Measurements from ENCODE around the gene CD276.

The CD276 gene

GRCh38 chr15:73696641-73697001 is 12.4 kb downstream of the CD276 start:
- no peak for TF ChIP-seq EZH2phosphoT487 (IDR thresholded peaks at IDR 0.05; ENCODE audit: borderline replicate concordance, low read length)
- TF ChIP-seq CTCF (IDR thresholded peaks at IDR 0.05; ENCODE audit: low read depth, low read length, poor library complexity, severe bottlenecking), result no peak
- peaks cover 8% of the 10 kb centered on the region for H3K4me1 ChIP-seq (ENCODE audit: control insufficient read depth, low read length)
- peaks cover 37% of the 10 kb centered on the region for H3K27me3 ChIP-seq (ENCODE audit: control insufficient read depth, low read length)
- peaks cover 3% of the 10 kb centered on the region; the same call in 1 of the 2 replicates for H4K20me1 ChIP-seq (ENCODE audit: control insufficient read depth, insufficient read depth, low read depth, low read length)
- H3K9me2 ChIP-seq (replicated peaks; ENCODE audit: control insufficient read depth, low read length), result no peaks in the 10 kb centered on the region
- no peaks in the 10 kb centered on the region for H3K9me3 ChIP-seq (ENCODE audit: control insufficient read depth, insufficient read depth, low read length)
- no peaks in the 10 kb centered on the region for H3K79me2 ChIP-seq (ENCODE audit: control insufficient read depth, low read length)
- H3F3A ChIP-seq (ENCODE audit: control insufficient read depth, insufficient read depth), result no peaks in the 10 kb centered on the region
- no peak overlapping the region for H3K4me3 ChIP-seq (ENCODE audit: low read length)
- H3K36me3 ChIP-seq (ENCODE audit: control insufficient read depth, low read length), result no peaks in the 10 kb centered on the region
- no peak overlapping the region for H3K27ac ChIP-seq (ENCODE audit: low read depth, low read length)
- no peak overlapping the region for H3K4me2 ChIP-seq (ENCODE audit: low read length)

DNA sequence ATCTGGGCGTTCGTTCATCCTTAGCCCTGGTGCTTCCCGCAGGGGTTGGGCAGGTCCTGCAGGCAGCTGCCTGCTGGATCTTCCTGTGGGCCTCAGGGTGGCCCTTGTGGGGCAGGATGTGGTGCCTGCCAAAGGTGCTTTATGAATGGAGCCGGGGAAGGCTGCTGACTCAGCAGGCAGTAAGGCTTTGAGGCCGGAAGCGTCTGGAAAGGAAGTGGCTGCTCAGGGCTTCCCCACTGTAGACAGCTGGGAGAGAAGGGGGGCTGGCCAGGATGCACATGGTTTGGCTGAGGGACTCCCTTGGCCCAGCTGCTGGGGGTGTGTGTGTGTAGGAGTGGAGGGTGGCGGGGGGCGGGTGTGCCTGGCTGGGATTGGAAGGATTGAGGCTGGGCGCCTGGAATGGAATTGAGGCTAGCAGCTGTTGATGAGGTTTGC is 12.9 kb downstream of the CD276 start:
- H3K4me2 ChIP-seq (ENCODE audit: low read length), result 0 out of 2 replicates have a peak overlapping the region, but pooled peaks have one; percentile 30
- H3K4me1 ChIP-seq (ENCODE audit: control insufficient read depth, low read length), result peaks cover 8% of the 10 kb centered on the region
- no peak overlapping the region for H3K27ac ChIP-seq (ENCODE audit: low read depth, low read length)
- TF ChIP-seq CTCF (IDR thresholded peaks at IDR 0.05; ENCODE audit: low read depth, low read length, poor library complexity, severe bottlenecking), result no peak
- no peaks in the 10 kb centered on the region for H3K36me3 ChIP-seq (ENCODE audit: control insufficient read depth, low read length)
- H3F3A ChIP-seq (ENCODE audit: control insufficient read depth, insufficient read depth), result no peaks in the 10 kb centered on the region
- H3K9me3 ChIP-seq (ENCODE audit: control insufficient read depth, insufficient read depth, low read length), result no peaks in the 10 kb centered on the region
- H3K4me3 ChIP-seq (ENCODE audit: low read length), result no peak overlapping the region
- H3K79me2 ChIP-seq (ENCODE audit: control insufficient read depth, low read length), result no peaks in the 10 kb centered on the region
- peaks cover 35% of the 10 kb centered on the region for H3K27me3 ChIP-seq (ENCODE audit: control insufficient read depth, low read length)
- H4K20me1 ChIP-seq (ENCODE audit: control insufficient read depth, insufficient read depth, low read depth, low read length), result peaks cover 3% of the 10 kb centered on the region; the same call in 1 of the 2 replicates
- H3K9me2 ChIP-seq (replicated peaks; ENCODE audit: control insufficient read depth, low read length), result no peaks in the 10 kb centered on the region

- H3K9me3 ChIP-seq (ENCODE audit: control insufficient read depth, insufficient read depth, low read length), result no peaks in the 10 kb centered on the region
- peaks cover 17% of the 10 kb centered on the region; the same call in 1 of the 2 replicates for H3K27me3 ChIP-seq (ENCODE audit: control insufficient read depth, low read length)
- H3K4me2 ChIP-seq (ENCODE audit: low read length), result no peak overlapping the region
- no peaks in the 10 kb centered on the region for H3F3A ChIP-seq (ENCODE audit: control insufficient read depth, insufficient read depth)
- H3K9me2 ChIP-seq (replicated peaks; ENCODE audit: control insufficient read depth, low read length), result no peaks in the 10 kb centered on the region
- H3K4me1 ChIP-seq (ENCODE audit: control insufficient read depth, low read length), result peaks cover 8% of the 10 kb centered on the region
- no peak for TF ChIP-seq CTCF (IDR thresholded peaks at IDR 0.05; ENCODE audit: low read depth, low read length, poor library complexity, severe bottlenecking)
- no peak for TF ChIP-seq EZH2phosphoT487 (IDR thresholded peaks at IDR 0.05; ENCODE audit: borderline replicate concordance, low read length)
- H3K36me3 ChIP-seq (ENCODE audit: control insufficient read depth, low read length), result no peaks in the 10 kb centered on the region
- H4K20me1 ChIP-seq (ENCODE audit: control insufficient read depth, insufficient read depth, low read depth, low read length), result peaks cover 3% of the 10 kb centered on the region; the same call in 1 of the 2 replicates
- H3K27ac ChIP-seq (ENCODE audit: low read depth, low read length), result no peak overlapping the region
- no peak overlapping the region for H3K4me3 ChIP-seq (ENCODE audit: low read length)
- no peaks in the 10 kb centered on the region for H3K79me2 ChIP-seq (ENCODE audit: control insufficient read depth, low read length)
These were observed 15.3 kb downstream of the CD276 start for GRCh38 chr15:73699249-73700040.

Data from DOHH2 (cell line).